H9 (cell line): Measurements from ENCODE around the gene TMEFF2. TPM values are rescaled to one million over a fixed set of nuclear protein-coding genes. Genes with fewer than 3 reads are reported as not detected.

Source experiments
- DNase-seq: peaks from one replicate; pipeline ENCODE4 v3.0.0-alpha.2; 2017
- H2AFZ ChIP-seq: one replicate; pipeline ENCODE4 v1.6.1; 2013; ENCODE audit warnings: mild to moderate bottlenecking, low read length, control low read depth, moderate library complexity
- H2AK5ac ChIP-seq: 2 replicates; pipeline ENCODE4 v1.6.1; 2013; ENCODE audit warnings: low read length, control low read depth, mixed read lengths; ENCODE audit not compliant: insufficient read length
- H2BK120ac ChIP-seq: one replicate; pipeline ENCODE4 v1.6.1; 2013; ENCODE audit warnings: low read depth, mild to moderate bottlenecking, low read length, control low read depth, inconsistent platforms; ENCODE audit not compliant: poor library complexity, severe bottlenecking
- H2BK12ac ChIP-seq: 2 replicates; pipeline ENCODE4 v1.6.1; 2013; ENCODE audit warnings: low read length, control low read depth, mixed read lengths, low read depth; ENCODE audit not compliant: insufficient read length
- H2BK15ac ChIP-seq: 2 replicates; pipeline ENCODE4 v1.6.1; 2013; ENCODE audit warnings: low read depth, low read length, control low read depth
- H2BK20ac ChIP-seq: one replicate; pipeline ENCODE4 v1.6.1; 2013; ENCODE audit warnings: low read depth, mild to moderate bottlenecking, low read length, control low read depth, inconsistent platforms; ENCODE audit not compliant: poor library complexity, severe bottlenecking
- H2BK5ac ChIP-seq: 2 replicates; pipeline ENCODE4 v1.6.1; 2013; ENCODE audit warnings: low read length, control low read depth, mixed read lengths; ENCODE audit not compliant: insufficient read length
- H3K14ac ChIP-seq: 2 replicates; pipeline ENCODE4 v1.6.1; 2013; ENCODE audit warnings: low read length, control low read depth; ENCODE audit not compliant: insufficient read depth
- H3K18ac ChIP-seq: 2 replicates; pipeline ENCODE4 v1.6.1; 2013; ENCODE audit warnings: low read depth, mild to moderate bottlenecking, mixed read lengths, low read length, control low read depth; ENCODE audit not compliant: insufficient read length
- H3K23ac ChIP-seq: 2 replicates; pipeline ENCODE4 v1.6.1; 2013; ENCODE audit warnings: low read length, control low read depth, mixed read lengths, low read depth; ENCODE audit not compliant: insufficient read length
- H3K23me2 ChIP-seq: 2 replicates; pipeline ENCODE4 v1.6.1; 2013; ENCODE audit warnings: low read depth, mild to moderate bottlenecking, mixed read lengths, low read length, control low read depth; ENCODE audit not compliant: insufficient read length, poor library complexity, severe bottlenecking
- H3K27ac ChIP-seq: 2 replicates; pipeline ENCODE4 v1.5.1; 2013; ENCODE audit warnings: low read length, control low read depth, mixed read lengths, low read depth; ENCODE audit not compliant: insufficient read length
- H3K27me3 ChIP-seq: 2 replicates; pipeline ENCODE4 v1.6.1; 2013; ENCODE audit warnings: low read length, control low read depth, inconsistent platforms; ENCODE audit not compliant: insufficient read depth
- H3K4ac ChIP-seq: 2 replicates; pipeline ENCODE4 v1.6.1; 2013; ENCODE audit warnings: low read depth, mild to moderate bottlenecking, control low read depth, inconsistent platforms, low read length, moderate library complexity
- H3K4me1 ChIP-seq: 2 replicates; pipeline ENCODE4 v1.6.1; 2013; ENCODE audit warnings: low read length, control low read depth, inconsistent platforms; ENCODE audit not compliant: insufficient read depth
- H3K4me2 ChIP-seq: 2 replicates; pipeline ENCODE4 v1.6.1; 2013; ENCODE audit warnings: low read length, control low read depth, mixed read lengths; ENCODE audit not compliant: insufficient read length, insufficient read depth
- H3K56ac ChIP-seq: 2 replicates; pipeline ENCODE4 v1.6.1; 2013; ENCODE audit warnings: low read depth, mild to moderate bottlenecking, mixed read lengths, low read length, control low read depth; ENCODE audit not compliant: insufficient read length
- H3K79me1 ChIP-seq: 2 replicates; pipeline ENCODE4 v1.6.1; 2013; ENCODE audit warnings: low read depth, mild to moderate bottlenecking, moderate library complexity, low read length, control low read depth, inconsistent platforms; ENCODE audit not compliant: insufficient read depth, poor library complexity, severe bottlenecking
- H3K79me2 ChIP-seq: 2 replicates; pipeline ENCODE4 v1.6.1; 2013; ENCODE audit warnings: low read length, control low read depth, inconsistent platforms; ENCODE audit not compliant: insufficient read depth
- H3K9ac ChIP-seq: 2 replicates; pipeline ENCODE4 v1.6.1; 2013; ENCODE audit warnings: low read length, control low read depth, mixed read lengths; ENCODE audit not compliant: insufficient read length; ENCODE audit errors: extremely low read depth
- H3K9me3 ChIP-seq: one replicate; pipeline ENCODE4 v1.6.1; 2013; ENCODE audit warnings: low read depth, low read length, inconsistent platforms; ENCODE audit not compliant: control insufficient read depth
- H3T11ph ChIP-seq: one replicate; pipeline ENCODE4 v1.6.1; 2013; ENCODE audit warnings: mild to moderate bottlenecking, low read length, control low read depth, inconsistent platforms
- H4K20me1 ChIP-seq: one replicate; pipeline ENCODE4 v1.6.1; 2013; ENCODE audit not compliant: control insufficient read depth, insufficient read length, insufficient read depth
- H4K5ac ChIP-seq: 2 replicates; pipeline ENCODE4 v1.6.1; 2013; ENCODE audit warnings: low read depth, mild to moderate bottlenecking, mixed read lengths, low read length, control low read depth; ENCODE audit not compliant: insufficient read length
- H4K8ac ChIP-seq: replicated peaks from 2 replicates; pipeline ENCODE4 v1.6.1; 2013; ENCODE audit warnings: low read length, control low read depth, mixed read lengths, low read depth; ENCODE audit not compliant: insufficient read length
- H4K91ac ChIP-seq: 2 replicates; pipeline ENCODE4 v1.6.1; 2013; ENCODE audit warnings: low read depth, mild to moderate bottlenecking, moderate library complexity, mixed read lengths, low read length, control low read depth; ENCODE audit not compliant: insufficient read length
- H3K27ac Mint-ChIP-seq, 3 experiments: 2 replicates in 2 of 3; 3 replicates in 1 of 3; pipeline ENCODE4 v1.8.0; 2020 to 2021; ENCODE audit warnings: mixed read lengths in 3 of 3, mild to moderate bottlenecking in 1 of 3, moderate library complexity in 1 of 3
- H3K27me3 Mint-ChIP-seq: 2 replicates; pipeline ENCODE4 v1.8.0; 2021; ENCODE audit warnings: low read depth, mild to moderate bottlenecking, moderate library complexity, mixed read lengths
- H3K36me3 Mint-ChIP-seq, 3 experiments: 2 replicates in 2 of 3; 3 replicates in 1 of 3; pipeline ENCODE4 v1.8.0; 2020 to 2021; ENCODE audit warnings: low read depth in 3 of 3, mixed read lengths in 3 of 3; ENCODE audit not compliant: insufficient read depth in 1 of 3
- H3K4me1 Mint-ChIP-seq, 2 experiments: 2 replicates each; pipeline ENCODE4 v1.8.0; 2020; ENCODE audit warnings: mixed read lengths in 2 of 2
- H3K4me3 Mint-ChIP-seq, 2 experiments: 2 replicates in 1 of 2; 3 replicates in 1 of 2; pipeline ENCODE4 v1.8.0; 2020 to 2021; ENCODE audit warnings: mild to moderate bottlenecking in 2 of 2, mixed read lengths in 2 of 2, moderate library complexity in 1 of 2
- H3K9me3 Mint-ChIP-seq, 2 experiments: 2 replicates in 1 of 2; 3 replicates in 1 of 2; pipeline ENCODE4 v1.8.0; 2020; ENCODE audit warnings: mild to moderate bottlenecking in 2 of 2, mixed read lengths in 2 of 2, moderate library complexity in 1 of 2
- CTCF ChIP-seq: fragments of 200-600 bp; sonication (generic); conservative IDR thresholded peaks from 3 replicates; pipeline ENCODE4 v1.8.0; 2021; ENCODE audit warnings: antibody characterized with exemption, mild to moderate bottlenecking
- WGBS: extraction: QIAGEN DNeasy Blood & Tissue Kit; methylation state at CpG from one replicate; pipeline ENCODE4 v1.1.7; 2013; ENCODE audit warnings: missing lambda C conversion rate, low lambda C conversion rate, mixed read lengths; ENCODE audit not compliant: insufficient read length; ENCODE audit errors: extremely low coverage; 5-methylcytosine and 5-hydroxymethylcytosine counted together
- total RNA-seq: library from RNA; stranded (reverse); gene quantifications from 2 replicates; pipeline ENCODE4 v1.2.1, GENCODE V29; 2021

Gene TMEFF2
- total RNA-seq, 1 experiment from 2014 or later: 0.39 TPM

GRCh38 chr2:192002418-192002817 is 192.3 kb downstream of the TMEFF2 start:
- no peak overlapping the region for H3K4ac ChIP-seq
- no peak overlapping the region for H3K27ac ChIP-seq
- Mint-ChIP-seq H3K4me3 (no peak overlapping the region), H3K36me3 (peaks cover 0 to 11% (median 2%) of the 10 kb centered on the region in 3 experiments; a peak in 4 of 7 replicates), H3K9me3 (peaks cover 1 to 3% of the 10 kb centered on the region in 2 experiments; a peak in 2 of 5 replicates), H3K27me3 (no peaks in the 10 kb centered on the region; the same call in 1 of the 2 replicates), H3K4me1 (peaks cover 15 to 25% of the 10 kb centered on the region in 2 experiments), H3K27ac (peak overlapping the region in 2 of 3 experiments; percentile 53 to 89; a peak in 2 of 7 replicates)
- no peak overlapping the region for H2BK15ac ChIP-seq
- peak; percentile 45 for DNase-seq
- no peaks in the 10 kb centered on the region for H3K23me2 ChIP-seq
- no peaks in the 10 kb centered on the region for H3K79me2 ChIP-seq
- no peak overlapping the region for H3T11ph ChIP-seq
- no peak overlapping the region for H3K56ac ChIP-seq
- no peaks in the 10 kb centered on the region for H3K27me3 ChIP-seq
- H3K18ac ChIP-seq: no peak overlapping the region
- H2AFZ ChIP-seq: no peak overlapping the region
- H4K5ac ChIP-seq: no peak overlapping the region
- no peak overlapping the region for H4K91ac ChIP-seq
- no peak overlapping the region for H4K8ac ChIP-seq
- no peak for TF ChIP-seq CTCF
- H3K9me3 ChIP-seq: no peaks in the 10 kb centered on the region
- H3K23ac ChIP-seq: no peak overlapping the region
- no peak overlapping the region for H2BK120ac ChIP-seq
- H2BK20ac ChIP-seq: no peak overlapping the region
- no peak overlapping the region for H2BK5ac ChIP-seq
- H2AK5ac ChIP-seq: no peak overlapping the region
- no peaks in the 10 kb centered on the region for H3K79me1 ChIP-seq
- no peak overlapping the region for H3K9ac ChIP-seq
- WGBS: no CpG with 5 or more reads among the region's 8 CpGs
- H3K4me1 ChIP-seq: no peaks in the 10 kb centered on the region; the same call in 1 of the 2 replicates
- no peak overlapping the region for H3K4me2 ChIP-seq
- H3K14ac ChIP-seq: no peak overlapping the region
- H2BK12ac ChIP-seq: no peak overlapping the region
- H4K20me1 ChIP-seq: no peaks in the 10 kb centered on the region
